GM21723 (cell line): ENCODE results near the gene NELL1.

Experiments used
- ATAC-seq: cut with Tn5 transposase; IDR thresholded peaks from one replicate; pipeline ENCODE4 v1.9.1; 2021; ENCODE audit warnings: mild to moderate bottlenecking, moderate library complexity; ENCODE audit not compliant: unreplicated experiment

NELL1 gene

GRCh38 chr11:20668131-20668809 is 1.1 kb upstream of the NELL1 start:
- ATAC-seq, result no peak

GRCh38 chr11:20669820-20670684 is 666 bp downstream of the NELL1 start:
- no peak for ATAC-seq

- no peak for ATAC-seq
Observed at GRCh38 chr11:20670932-20671403, 1.6 kb downstream of the NELL1 start.

- no peak for ATAC-seq
Observed at GRCh38 chr11:20671856-20672546, 2.6 kb downstream of the NELL1 start.

GRCh38 chr11:20672575-20672974 is 3.2 kb downstream of the NELL1 start:
- ATAC-seq, result no peak

GRCh38 chr11:20676658-20677057 is 7.3 kb downstream of the NELL1 start:
- ATAC-seq, result no peak

- ATAC-seq, result no peak
Observed at GRCh38 chr11:20688761-20689160, 19.4 kb downstream of the NELL1 start.

- ATAC-seq, result no peak
Observed at GRCh38 chr11:20707876-20708275, 38.5 kb downstream of the NELL1 start.

- ATAC-seq, result no peak
Observed at GRCh38 chr11:20712912-20713311, 43.5 kb downstream of the NELL1 start.

- ATAC-seq, result no peak
Observed at GRCh38 chr11:20715464-20715863, 46.1 kb downstream of the NELL1 start.

GRCh38 chr11:20715931-20716330 is 46.5 kb downstream of the NELL1 start:
- no peak for ATAC-seq

- no peak for ATAC-seq
Observed at GRCh38 chr11:20719821-20720220, 50.4 kb downstream of the NELL1 start.

- no peak for ATAC-seq
Observed at GRCh38 chr11:20723366-20723765, 54.0 kb downstream of the NELL1 start.

GRCh38 chr11:20729597-20730105 is 60.3 kb downstream of the NELL1 start:
- no peak for ATAC-seq

GRCh38 chr11:20731676-20732215 is 62.4 kb downstream of the NELL1 start:
- ATAC-seq, result no peak

- ATAC-seq, result no peak
Observed at GRCh38 chr11:20739107-20739506, 69.7 kb downstream of the NELL1 start.

- ATAC-seq, result no peak
Observed at GRCh38 chr11:20739577-20739976, 70.2 kb downstream of the NELL1 start.

GRCh38 chr11:20754933-20755332 is 85.5 kb downstream of the NELL1 start:
- no peak for ATAC-seq

GRCh38 chr11:20759541-20759940 is 90.2 kb downstream of the NELL1 start:
- ATAC-seq, result no peak

GRCh38 chr11:20760811-20761210 is 91.4 kb downstream of the NELL1 start:
- ATAC-seq, result no peak
